Heart right ventricle (tissue), 16 donors: Measurements from ENCODE around the gene RAB11A. TPM values are rescaled to one million over a fixed set of nuclear protein-coding genes. Genes with fewer than 3 reads are reported as not detected.

Experiments used
- ATAC-seq, 8 donors: fragments of 200-7000 bp; cut with Tn5 transposase; one replicate each; pipeline ENCODE4 v1.9.1; 2020; ENCODE audit warnings: mild to moderate bottlenecking in 8 of 8, moderate library complexity in 8 of 8, moderate number of reproducible peaks in 1 of 8
- DNase-seq, 2 donors: peaks; one replicate each; pipeline ENCODE4 v3.0.0-alpha.2; 2020
- H3K27ac ChIP-seq, 10 donors: fragments of 200-600 bp; sonication (generic) in 2 of 10; one replicate each; pipeline versions ENCODE4 v1.5.0 to v1.8.0; 2020 to 2022; ENCODE audit warnings: mild to moderate bottlenecking in 3 of 10
- H3K27me3 ChIP-seq, 7 donors: fragments of 200-600 bp; one replicate each; pipeline ENCODE4 v1.8.0; 2021 to 2022; ENCODE audit warnings: mild to moderate bottlenecking in 2 of 7
- H3K36me3 ChIP-seq, 9 donors: fragments of 200-600 bp; sonication (generic) in 1 of 9; one replicate each; pipeline versions ENCODE4 v1.5.0 to v1.8.0; 2020 to 2022; ENCODE audit warnings: mild to moderate bottlenecking in 2 of 9
- H3K4me1 ChIP-seq, 9 donors: fragments of 200-600 bp; sonication (generic) in 1 of 9; one replicate each; pipeline versions ENCODE4 v1.5.0 to v1.8.0; 2020 to 2022; ENCODE audit warnings: mild to moderate bottlenecking in 4 of 9
- H3K4me3 ChIP-seq, 10 donors: fragments of 200-600 bp; sonication (generic) in 2 of 10; one replicate each; pipeline versions ENCODE4 v1.5.0 to v1.8.0; 2020 to 2022; ENCODE audit warnings: mild to moderate bottlenecking in 7 of 10, moderate library complexity in 2 of 10
- H3K9me3 ChIP-seq, 11 donors: fragments of 200-600 bp in 10 of 11; sonication (generic) in 2 of 11; one replicate each; pipeline versions ENCODE4 v1.5.0 to v1.8.0; 2013 to 2022; ENCODE audit warnings: mild to moderate bottlenecking in 2 of 11, control low read depth in 1 of 11, moderate library complexity in 1 of 11
- CTCF ChIP-seq, 9 donors: fragments of 200-600 bp; sonication (generic) in 2 of 9; IDR thresholded peaks; one replicate each; pipeline versions ENCODE4 v1.5.0 to v1.8.0; 2021 to 2022; ENCODE audit warnings: antibody characterized with exemption in 9 of 9, mild to moderate bottlenecking in 5 of 9, moderate library complexity in 1 of 9
- WGBS, 2 donors: extraction: QIAGEN DNeasy Blood & Tissue Kit; methylation state at CpG; one replicate each; pipeline ENCODE4 v1.1.7; 2013; ENCODE audit warnings: inconsistent platforms in 1 of 2; 5-methylcytosine and 5-hydroxymethylcytosine counted together
- intact Hi-C, 10 donors: fragments of 100-400 bp; cut with DNase I; formaldehyde crosslinking; loops; one replicate each; pipeline versions ENCODE4 v1.11.1 to v1.14.2; 2022
- polyA plus RNA-seq, 2 donors: library from polyadenylated mRNA; stranded (reverse); fragments of 200-250 nt; gene quantifications; one replicate each; pipeline ENCODE4 v1.2.3, GENCODE V29; 2013
- total RNA-seq, 10 donors: library from RNA; stranded (reverse); fragmentation: NEBNext Ultra II Directional in 3 of 10; extraction: Animal tissue kit (Norgen Biotek cat#: 25700) in 3 of 10; gene quantifications; one replicate each; pipeline versions ENCODE4 v1.2.1 to v1.2.4, GENCODE V29; 2021 to 2023
- donor health status: Arrhythmogenic right ventricular cardiomyopathy.
- donor health status: ischemic (EF 13 %, LVEDD 7.1; RV severe dilation, severe dysfunction).
- donor health status: healthy with polysubstance abuse.
- donor health status: DM: no; HTN: yes; CAD: no.
- donor health status: DM: no; HTN: no; CAD: no.
- donor health status: ischemic (EF 25% LVEDD 6.9; RV normal size, moderate dysfunction).
- donor health status: ischemic (EF 25% LVEDD 5.7; RV mildly dilated, moderate dysfunction).
- donor health status: healthy.
- donor health status: DM: yes; HTN: yes; CAD: no.
- donor health status: Ischemic cardiomyopathy.
- donor health status: ischemic (EF 35%, LVEDD 5.7; RV mildly dilated, moderate dysfunction).
- donor health status: nonischemic (EF 11% LVEDD 7.7; RV severe dilation, severe dysfunction).
- donor health status: DM: yes; HTN: yes; CAD: no.
- donor health status: PGD.
- donor health status: ischemic (EF 29% LVEDD 5.4; RV normal size, mild dysfunction).
- donor health status: nonischemic (EF 23%, LVEDD 6.1; RV moderate dilation, normal function).

Gene RAB11A
- total and polyA plus RNA-seq, 12 donors, result 28.5 to 211 (median 150) TPM

GRCh38 chr15:65884511-65884910 lies 15.2 kb downstream of the RAB11A start:
- no peaks in the 10 kb centered on the region for H3K27me3 ChIP-seq
- H3K4me1 ChIP-seq, result peaks cover 0 to 46% (median 12%) of the 10 kb centered on the region in 9 donors
- H3K9me3 ChIP-seq, result no peaks in the 10 kb centered on the region
- TF ChIP-seq CTCF (IDR thresholded peaks at IDR 0.05), result no peak
- no peak overlapping the region for H3K4me3 ChIP-seq
- ATAC-seq (no peak), DNase-seq (no peak)
- H3K27ac ChIP-seq, result no peak overlapping the region
- intact Hi-C loops, result no loop called here
- H3K36me3 ChIP-seq, result peaks cover 0 to 100% (median 42%) of the 10 kb centered on the region in 9 donors

- H3K4me1 ChIP-seq, result peaks cover 0 to 46% (median 14%) of the 10 kb centered on the region in 9 donors
- intact Hi-C loops, result no loop called here
- no peak overlapping the region for H3K4me3 ChIP-seq
- H3K27me3 ChIP-seq, result no peaks in the 10 kb centered on the region
- no peak overlapping the region for H3K27ac ChIP-seq
- WGBS, 2 donors, result 54 to 72% methylated on average over 4 of the region's 4 CpGs
- peaks cover 0 to 100% (median 36%) of the 10 kb centered on the region in 9 donors for H3K36me3 ChIP-seq
- ATAC-seq, result no peak
- no peak for TF ChIP-seq CTCF (IDR thresholded peaks at IDR 0.05)
- no peak for DNase-seq
- H3K9me3 ChIP-seq, result no peaks in the 10 kb centered on the region
Observed at GRCh38 chr15:65885668-65886218, 16.5 kb downstream of the RAB11A start.

- Histone ChIP-seq H3K27ac (no peak overlapping the region), H3K4me1 (peaks cover 0 to 31% (median 5%) of the 10 kb centered on the region in 9 donors), H3K36me3 (peaks cover 0 to 100% (median 39%) of the 10 kb centered on the region in 9 donors), H3K9me3 (no peaks in the 10 kb centered on the region), H3K27me3 (no peaks in the 10 kb centered on the region), H3K4me3 (no peak overlapping the region)
- DNase-seq (no peak), ATAC-seq (no peak)
- 84 to 88% methylated on average over 3 of the region's 3 CpGs for WGBS, 2 donors
- intact Hi-C loops, result no loop called here
- TF ChIP-seq CTCF (IDR thresholded peaks at IDR 0.05), result no peak
Observed at GRCh38 chr15:65887565-65887964, 18.3 kb downstream of the RAB11A start.

GRCh38 chr15:65888981-65889380 lies 19.7 kb downstream of the RAB11A start:
- peaks cover 0 to 25% (median 0%) of the 10 kb centered on the region in 9 donors for H3K4me1 ChIP-seq
- H3K27me3 ChIP-seq, result no peaks in the 10 kb centered on the region
- H3K27ac ChIP-seq, result no peak overlapping the region
- H3K4me3 ChIP-seq, result no peak overlapping the region
- 62 to 67% methylated on average over 3 of the region's 3 CpGs for WGBS, 2 donors
- TF ChIP-seq CTCF (IDR thresholded peaks at IDR 0.05), result no peak
- intact Hi-C loops, result no loop called here
- ATAC-seq (no peak), DNase-seq (no peak)
- H3K9me3 ChIP-seq, result no peaks in the 10 kb centered on the region
- peaks cover 0 to 97% (median 39%) of the 10 kb centered on the region in 9 donors for H3K36me3 ChIP-seq
